HCT116 (cell line): ENCODE data around the gene STRN3. TPM values are rescaled to one million over a fixed set of nuclear protein-coding genes. Genes with fewer than 3 reads are reported as not detected.

Experiments
- ATAC-seq: fragments of 200-7000 bp; cut with Tn5 transposase; 2 replicates; pipeline ENCODE4 v1.9.1; 2020; ENCODE audit warnings: mild to moderate bottlenecking, moderate library complexity
- BruUV-seq: library from RNA; stranded (reverse); fragments of 400-500 nt; replicated peaks from 2 replicates; lab custom pipeline; 2021; lab: Mats Ljungman, UMichigan
- CTCF ChIA-PET: fragments of 300-600 bp; sonication (Branson Sonifier 250); formaldehyde crosslinking; loops from one replicate; lab custom pipeline; 2021; ENCODE audit warnings: antibody characterized with exemption; lab: Charles Lee
- POLR2A ChIA-PET: fragments of 300-600, 350-600 bp; sonication (Branson Sonifier 250); formaldehyde crosslinking; loops from one replicate; lab custom pipeline; 2021; ENCODE audit warnings: antibody characterized with exemption; lab: Charles Lee
- RAD21 ChIA-PET, 2 experiments: fragments of 300-600 bp; sonication (Branson Sonifier 250); formaldehyde crosslinking; loops; one replicate each; lab custom pipeline; 2023; ENCODE audit warnings: low total read pairs in 2 of 2; ENCODE audit not compliant: uncharacterized antibody in 2 of 2, unreplicated experiment in 2 of 2, low non-redundant PET in 1 of 2; lab: Charles Lee
- DNase-seq: peaks from one replicate; pipeline ENCODE4 v3.0.0-alpha.2; 2010; ENCODE audit warnings: low read depth, low spot score
- H2AFZ ChIP-seq: fragments of 200-600 bp; shearing (Covaris generic), sonication (generic); 2 replicates; pipeline ENCODE4 v1.6.1; 2017; ENCODE audit warnings: low read depth, mixed run types, mixed read lengths, antibody characterized with exemption, low read length; ENCODE audit not compliant: poor library complexity, severe bottlenecking
- H3K27ac ChIP-seq: 2 replicates; pipeline ENCODE4 v1.5.1; 2012; ENCODE audit warnings: low read depth, low read length
- H3K27me3 ChIP-seq: fragments of 200-600 bp; sonication (generic); 2 replicates; pipeline ENCODE4 v1.6.1; 2016; ENCODE audit warnings: mixed run types, low read length, mixed read lengths; ENCODE audit not compliant: insufficient read depth
- H3K36me3 ChIP-seq, 2 experiments: fragments of 200-500 bp in 1 of 2; fragments of 200-600 bp in 1 of 2; sonication (Bioruptor generic) in 1 of 2; sonication (generic) in 1 of 2; 2 replicates each; pipeline versions ENCODE4 v1.5.1 to v1.6.1; 2014 to 2016; ENCODE audit warnings: low read length in 2 of 2, inconsistent platforms in 1 of 2, mixed read lengths in 1 of 2, mixed run types in 1 of 2; ENCODE audit not compliant: insufficient read depth in 2 of 2, control insufficient read depth in 1 of 2
- H3K4me1 ChIP-seq, 2 experiments: fragments of 200-600 bp in 1 of 2; sonication (generic) in 1 of 2; 2 replicates each; pipeline versions ENCODE4 v1.5.1 to v1.6.1; 2012 to 2017; ENCODE audit warnings: low read length in 2 of 2, inconsistent platforms in 1 of 2, mild to moderate bottlenecking in 1 of 2, mixed read lengths in 1 of 2, mixed run types in 1 of 2, moderate library complexity in 1 of 2; ENCODE audit not compliant: insufficient read depth in 2 of 2, control insufficient read depth in 1 of 2
- H3K4me2 ChIP-seq: fragments of 200-600 bp; sonication (generic); 2 replicates; pipeline ENCODE4 v1.6.1; 2017; ENCODE audit warnings: mixed run types, low read length, mixed read lengths
- H3K4me3 ChIP-seq, 2 experiments: fragments of 200-600 bp in 1 of 2; sonication (generic) in 1 of 2; replicated peaks in 1 of 2; 2 replicates each; pipeline ENCODE4 v1.5.1; 2011 to 2016; ENCODE audit warnings: low read length in 2 of 2, control low read depth in 1 of 2, low read depth in 1 of 2, mild to moderate bottlenecking in 1 of 2, mixed read lengths in 1 of 2, mixed run types in 1 of 2
- H3K79me2 ChIP-seq: fragments of 200-600 bp; sonication (generic); 2 replicates; pipeline ENCODE4 v1.6.1; 2017; ENCODE audit warnings: mild to moderate bottlenecking, mixed run types, low read length, moderate library complexity, mixed read lengths; ENCODE audit not compliant: insufficient read depth
- H3K9ac ChIP-seq: fragments of 200-600 bp; sonication (generic); 2 replicates; pipeline ENCODE4 v1.6.1; 2016; ENCODE audit warnings: low read length, mixed read lengths
- H3K9me2 ChIP-seq: fragments of 200-600 bp; sonication (generic), shearing (Covaris generic); 2 replicates; pipeline ENCODE4 v1.6.1; 2017; ENCODE audit warnings: mixed run types, mild to moderate bottlenecking, moderate library complexity; ENCODE audit not compliant: insufficient read depth
- H3K9me3 ChIP-seq, 2 experiments: fragments of 200-500 bp in 1 of 2; fragments of 200-600 bp in 1 of 2; sonication (Bioruptor generic) in 1 of 2; sonication (generic) in 1 of 2; 2 replicates each; pipeline ENCODE4 v1.6.1; 2014 to 2017; ENCODE audit warnings: low read length in 2 of 2, mixed read lengths in 2 of 2, inconsistent platforms in 1 of 2, low read depth in 1 of 2, mild to moderate bottlenecking in 1 of 2, mixed run types in 1 of 2, moderate library complexity in 1 of 2; ENCODE audit not compliant: control insufficient read depth in 1 of 2, insufficient read depth in 1 of 2
- H4K20me1 ChIP-seq: fragments of 200-600 bp; sonication (generic), shearing (Covaris generic); 2 replicates; pipeline ENCODE4 v1.6.1; 2017; ENCODE audit warnings: mixed run types, mild to moderate bottlenecking, moderate library complexity; ENCODE audit not compliant: insufficient read depth
- CTCF ChIP-seq, 3 experiments: fragments of 200-600 bp in 1 of 3; sonication (generic) in 1 of 3; IDR thresholded peaks in 2 of 3; conservative IDR thresholded peaks in 1 of 3; 2 replicates each; pipeline ENCODE4 v1.5.1; 2012 to 2017; ENCODE audit warnings: low read depth in 2 of 3, low read length in 2 of 3, antibody characterized with exemption in 1 of 3, borderline replicate concordance in 1 of 3, control low read depth in 1 of 3, mild to moderate bottlenecking in 1 of 3, mixed read lengths in 1 of 3, mixed run types in 1 of 3, moderate library complexity in 1 of 3; ENCODE audit not compliant: insufficient read depth in 1 of 3
- EZH2 ChIP-seq: fragments of 200-600 bp; sonication (generic); IDR thresholded peaks from 2 replicates; pipeline ENCODE4 v1.6.1; 2017; ENCODE audit warnings: antibody characterized with exemption, mixed run types
- FOSL1 ChIP-seq: IDR thresholded peaks from 2 replicates; pipeline ENCODE4 v1.6.1; 2012; ENCODE audit warnings: low read depth
- YY1 ChIP-seq: IDR thresholded peaks from 2 replicates; pipeline ENCODE4 v1.6.1; 2011; ENCODE audit warnings: low read length, low read depth, moderate library complexity, mild to moderate bottlenecking; ENCODE audit not compliant: insufficient replicate concordance; ENCODE audit errors: extremely low read depth
- ZBTB33 ChIP-seq: IDR thresholded peaks from 2 replicates; pipeline ENCODE4 v1.6.1; 2011; ENCODE audit warnings: mild to moderate bottlenecking, low read length, moderate library complexity; ENCODE audit not compliant: insufficient replicate concordance; ENCODE audit errors: extremely low read depth
- ZFX ChIP-seq: fragments of 450-650 bp; IDR thresholded peaks from 2 replicates; pipeline ENCODE4 v1.6.1; 2017
- ZNF274 ChIP-seq: fragments of 200-500 bp; sonication (Bioruptor generic); IDR thresholded peaks from 2 replicates; pipeline ENCODE4 v1.6.1; 2014; ENCODE audit warnings: mild to moderate bottlenecking, low read depth, low read length, inconsistent platforms
- intact Hi-C: fragments of 100-400 bp; cut with micrococcal nuclease; formaldehyde crosslinking; loops from 2 replicates; pipeline ENCODE4 v1.10.0; 2022
- total RNA-seq: library from RNA; stranded (reverse); gene quantifications from one replicate; pipeline ENCODE4 v1.2.1, GENCODE V29; 2021; ENCODE audit not compliant: unreplicated experiment

Gene STRN3
- total RNA-seq, 1 experiment from 2014 or later, result 43.4 TPM

GRCh38 chr14:30928462-30928861 is 97.7 kb downstream of the STRN3 start:
- ATAC-seq, result no peak
- no peaks in the 10 kb centered on the region for H3K36me3 ChIP-seq
- H3K9me3 ChIP-seq, result no peaks in the 10 kb centered on the region
- no peaks in the 10 kb centered on the region for H3K27me3 ChIP-seq
- no peaks in the 10 kb centered on the region for H3K4me1 ChIP-seq
- TF ChIP-seq CTCF (IDR thresholded peaks at IDR 0.05 in 2 of 3, conservative IDR thresholded peaks at IDR 0.05 in 1 of 3; ENCODE audit: borderline replicate concordance in 1 of 3, insufficient read depth in 1 of 3, low read depth in 2 of 3, low read length in 2 of 3) (no peak), ZBTB33 (no peak), ZFX (no peak), FOSL1 (no peak), YY1 (no peak), EZH2 (no peak), ZNF274 (no peak)
- H3K9ac ChIP-seq, result no peak overlapping the region
- no peak overlapping the region for H3K4me2 ChIP-seq
- ChIA-PET POLR2A (no interaction called here), CTCF (no interaction called here), RAD21 (no interaction called here)
- no TSS peak for BruUV-seq
- no peak for DNase-seq
- H4K20me1 ChIP-seq, result peaks cover 9% of the 10 kb centered on the region
- no peak overlapping the region for H3K4me3 ChIP-seq
- intact Hi-C loops, result no loop called here
- H2AFZ ChIP-seq, result no peak overlapping the region
- H3K27ac ChIP-seq, result no peak overlapping the region
- H3K9me2 ChIP-seq, result no peaks in the 10 kb centered on the region
- H3K79me2 ChIP-seq, result peaks cover 40% of the 10 kb centered on the region
